ENCODE data around the gene MCCC1. TPM values are rescaled to one million over a fixed set of nuclear protein-coding genes. Genes with fewer than 3 reads are reported as not detected.
"Not testable (repeated sequence)": the region's sequence is repeated elsewhere in the genome, so short reads cannot be mapped to it uniquely, and the experiment has no call there.

The MCCC1 gene
- total RNA-seq, 1 experiment from 2014 or later = 19.2 TPM

DNA sequence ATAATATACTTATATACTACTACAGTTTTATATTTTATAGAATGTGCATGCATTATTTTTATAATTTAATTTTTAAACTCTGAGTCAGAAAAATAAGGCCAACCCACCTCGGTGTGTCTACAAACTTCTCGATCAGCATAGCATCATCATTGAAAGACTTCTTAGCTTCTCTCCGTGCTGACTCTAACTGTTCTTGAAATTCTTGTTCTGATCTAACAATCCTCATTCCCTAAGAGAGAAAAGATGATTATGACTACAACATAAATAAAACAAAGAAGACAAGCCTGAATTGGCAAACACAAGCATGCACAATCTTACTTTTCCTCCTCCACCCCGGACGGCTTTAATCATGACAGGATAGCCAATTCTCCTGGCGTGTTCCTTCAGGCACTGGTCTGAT lies 28.4 kb downstream of the MCCC1 start:
- Histone ChIP-seq H3K4me3 (ENCODE audit: low read depth, low read length, poor library complexity, severe bottlenecking) (no peak overlapping the region), H3K36me3 (ENCODE audit: insufficient read depth, low read length, poor library complexity, severe bottlenecking) (peaks cover 22% of the 10 kb centered on the region), H3K4me1 (ENCODE audit: insufficient read depth, low read length, poor library complexity, severe bottlenecking) (peaks cover 12% of the 10 kb centered on the region), H3K27ac (ENCODE audit: low read depth, low read length, poor library complexity, severe bottlenecking) (no peak overlapping the region), H3K27me3 (replicated peaks; ENCODE audit: insufficient read depth, low read depth, low read length, poor library complexity) (no peaks in the 10 kb centered on the region), H3K9me3 (ENCODE audit: low read depth, low read length, poor library complexity, severe bottlenecking) (no peaks in the 10 kb centered on the region)
- ChIA-PET POLR2A (ENCODE audit: low non-redundant PET) (no interaction called here), CTCF (no interaction called here)
- no peak for TF ChIP-seq EZH2 (IDR thresholded peaks at IDR 0.05; ENCODE audit: borderline replicate concordance, low read depth, low read length, poor library complexity, severe bottlenecking)
- TF ChIP-seq, protein P1, sequence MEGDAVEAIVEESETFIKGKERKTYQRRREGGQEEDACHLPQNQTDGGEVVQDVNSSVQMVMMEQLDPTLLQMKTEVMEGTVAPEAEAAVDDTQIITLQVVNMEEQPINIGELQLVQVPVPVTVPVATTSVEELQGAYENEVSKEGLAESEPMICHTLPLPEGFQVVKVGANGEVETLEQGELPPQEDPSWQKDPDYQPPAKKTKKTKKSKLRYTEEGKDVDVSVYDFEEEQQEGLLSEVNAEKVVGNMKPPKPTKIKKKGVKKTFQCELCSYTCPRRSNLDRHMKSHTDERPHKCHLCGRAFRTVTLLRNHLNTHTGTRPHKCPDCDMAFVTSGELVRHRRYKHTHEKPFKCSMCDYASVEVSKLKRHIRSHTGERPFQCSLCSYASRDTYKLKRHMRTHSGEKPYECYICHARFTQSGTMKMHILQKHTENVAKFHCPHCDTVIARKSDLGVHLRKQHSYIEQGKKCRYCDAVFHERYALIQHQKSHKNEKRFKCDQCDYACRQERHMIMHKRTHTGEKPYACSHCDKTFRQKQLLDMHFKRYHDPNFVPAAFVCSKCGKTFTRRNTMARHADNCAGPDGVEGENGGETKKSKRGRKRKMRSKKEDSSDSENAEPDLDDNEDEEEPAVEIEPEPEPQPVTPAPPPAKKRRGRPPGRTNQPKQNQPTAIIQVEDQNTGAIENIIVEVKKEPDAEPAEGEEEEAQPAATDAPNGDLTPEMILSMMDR (conservative IDR thresholded peaks at IDR 0.05; ENCODE audit: low read depth, low read length) = no peak
- DNase-seq (ENCODE audit: low spot score) = no peak
- intact Hi-C loops (cut with micrococcal nuclease; ENCODE audit: unreplicated experiment) = no loop called here
- no TSS peak for BruUV-seq (replicated peaks)

DNA sequence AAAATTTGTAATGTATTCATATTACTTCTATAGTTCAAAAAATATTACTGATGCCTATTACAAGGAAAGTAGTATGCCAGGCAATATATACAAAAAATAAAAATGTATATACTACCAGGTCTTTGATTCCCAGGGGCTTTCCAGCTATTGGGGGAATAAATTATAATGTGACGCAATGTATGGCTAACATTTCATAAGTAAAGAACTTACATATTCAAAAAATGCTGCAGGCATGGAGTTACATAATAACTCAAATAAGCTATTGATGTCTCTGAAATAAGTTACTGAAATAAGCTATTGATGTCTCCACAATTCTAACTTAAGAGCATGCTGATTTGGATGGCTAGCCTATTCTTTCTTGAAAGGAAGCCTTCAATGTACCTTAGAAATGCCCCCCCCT lies 30.2 kb downstream of the MCCC1 start:
- Histone ChIP-seq H3K4me1 (ENCODE audit: insufficient read depth, low read length, poor library complexity, severe bottlenecking) (peaks cover 12% of the 10 kb centered on the region), H3K36me3 (ENCODE audit: insufficient read depth, low read length, poor library complexity, severe bottlenecking) (peaks cover 15% of the 10 kb centered on the region), H3K4me3 (ENCODE audit: low read depth, low read length, poor library complexity, severe bottlenecking) (no peak overlapping the region), H3K27ac (ENCODE audit: low read depth, low read length, poor library complexity, severe bottlenecking) (no peak overlapping the region), H3K27me3 (replicated peaks; ENCODE audit: insufficient read depth, low read depth, low read length, poor library complexity) (no peaks in the 10 kb centered on the region), H3K9me3 (ENCODE audit: low read depth, low read length, poor library complexity, severe bottlenecking) (no peaks in the 10 kb centered on the region)
- BruUV-seq (replicated peaks) = no TSS peak
- TF ChIP-seq EZH2 (IDR thresholded peaks at IDR 0.05; ENCODE audit: borderline replicate concordance, low read depth, low read length, poor library complexity, severe bottlenecking) = no peak
- TF ChIP-seq, protein P1 (conservative IDR thresholded peaks at IDR 0.05; ENCODE audit: low read depth, low read length) = no peak
- POLR2A ChIA-PET (ENCODE audit: low non-redundant PET) = no interaction called here
- CTCF ChIA-PET = no interaction called here
- intact Hi-C loops (cut with micrococcal nuclease; ENCODE audit: unreplicated experiment) = no loop called here
- no peak for DNase-seq (ENCODE audit: low spot score)

DNA sequence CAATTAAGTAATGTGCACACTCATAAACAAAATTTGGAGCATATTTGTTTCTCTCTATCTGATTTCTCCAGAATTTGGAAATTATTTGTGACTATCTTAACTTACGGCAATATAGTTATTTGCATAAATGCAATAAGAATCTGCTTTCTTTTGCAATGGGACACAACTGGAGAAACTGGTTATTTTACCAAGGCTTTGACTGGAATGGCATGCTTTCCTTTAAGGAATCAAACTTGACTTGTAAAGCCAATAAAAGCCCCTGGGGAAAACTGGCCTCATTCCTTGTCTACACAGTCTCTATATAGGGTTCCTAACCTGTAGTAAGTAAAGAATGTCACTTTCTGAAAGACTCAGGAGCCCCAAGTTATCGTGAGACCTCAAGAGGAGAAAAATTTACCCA lies 32.4 kb downstream of the MCCC1 start:
- DNase-seq (ENCODE audit: low spot score); H3K4me3 ChIP-seq (ENCODE audit: low read depth, low read length, poor library complexity, severe bottlenecking); H3K27ac ChIP-seq (ENCODE audit: low read depth, low read length, poor library complexity, severe bottlenecking); POLR2A ChIA-PET (ENCODE audit: low non-redundant PET); intact Hi-C loops (cut with micrococcal nuclease; ENCODE audit: unreplicated experiment); CTCF ChIA-PET; H3K9me3 ChIP-seq (ENCODE audit: low read depth, low read length, poor library complexity, severe bottlenecking); H3K27me3 ChIP-seq (replicated peaks; ENCODE audit: insufficient read depth, low read depth, low read length, poor library complexity); BruUV-seq (replicated peaks): not testable (repeated sequence)
- Histone ChIP-seq H3K36me3 (ENCODE audit: insufficient read depth, low read length, poor library complexity, severe bottlenecking) (peaks cover 15% of the 10 kb centered on the region), H3K4me1 (ENCODE audit: insufficient read depth, low read length, poor library complexity, severe bottlenecking) (peaks cover 12% of the 10 kb centered on the region)

DNA sequence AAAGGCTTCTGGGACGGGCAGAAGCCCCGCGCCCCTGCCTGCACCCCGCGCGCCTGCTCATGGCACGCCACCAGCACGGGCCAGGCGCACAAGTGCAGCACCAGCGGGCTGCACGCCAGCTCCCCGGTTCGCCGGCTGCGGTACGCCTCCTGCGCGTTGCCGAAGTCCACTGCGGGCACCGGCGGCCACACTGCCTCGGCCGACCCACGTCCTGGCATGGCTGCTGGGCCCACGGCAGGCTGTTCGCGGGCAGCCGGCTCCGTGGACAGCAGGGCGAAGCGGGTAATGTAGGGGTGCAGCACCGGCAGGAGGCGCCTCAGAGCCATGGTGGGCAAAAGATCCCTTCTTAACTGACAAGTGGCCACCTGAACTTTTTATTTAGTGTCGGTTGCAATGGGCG lies 34.8 kb downstream of the MCCC1 start:
- H3K27ac ChIP-seq (ENCODE audit: low read depth, low read length, poor library complexity, severe bottlenecking) = no peak overlapping the region
- TF ChIP-seq, protein P1 (conservative IDR thresholded peaks at IDR 0.05; ENCODE audit: low read depth, low read length) = no peak
- TF ChIP-seq EZH2 (IDR thresholded peaks at IDR 0.05; ENCODE audit: borderline replicate concordance, low read depth, low read length, poor library complexity, severe bottlenecking) = no peak
- H3K27me3 ChIP-seq (replicated peaks; ENCODE audit: insufficient read depth, low read depth, low read length, poor library complexity) = no peaks in the 10 kb centered on the region
- H3K9me3 ChIP-seq (ENCODE audit: low read depth, low read length, poor library complexity, severe bottlenecking) = no peaks in the 10 kb centered on the region
- intact Hi-C loops (cut with micrococcal nuclease; ENCODE audit: unreplicated experiment) = no loop called here
- H3K4me1 ChIP-seq (ENCODE audit: insufficient read depth, low read length, poor library complexity, severe bottlenecking) = peaks cover 8% of the 10 kb centered on the region
- CTCF ChIA-PET = no interaction called here
- no peak for DNase-seq (ENCODE audit: low spot score)
- H3K4me3 ChIP-seq (ENCODE audit: low read depth, low read length, poor library complexity, severe bottlenecking) = no peak overlapping the region
- H3K36me3 ChIP-seq (ENCODE audit: insufficient read depth, low read length, poor library complexity, severe bottlenecking) = peaks cover 2% of the 10 kb centered on the region
- POLR2A ChIA-PET (ENCODE audit: low non-redundant PET) = no interaction called here
- BruUV-seq (replicated peaks) = no TSS peak

Measured in A673 (cell line).